ENCODE measurements around the gene COL9A3. TPM values are rescaled to one million over a fixed set of nuclear protein-coding genes. Genes with fewer than 3 reads are reported as not detected.

Gene COL9A3
- total and polyA plus RNA-seq, 2 of the 8 experiments (the other 6 are each of a cell fraction or from before 2014, with no cell fraction given) = 21.7 to 80.1 TPM

DNA sequence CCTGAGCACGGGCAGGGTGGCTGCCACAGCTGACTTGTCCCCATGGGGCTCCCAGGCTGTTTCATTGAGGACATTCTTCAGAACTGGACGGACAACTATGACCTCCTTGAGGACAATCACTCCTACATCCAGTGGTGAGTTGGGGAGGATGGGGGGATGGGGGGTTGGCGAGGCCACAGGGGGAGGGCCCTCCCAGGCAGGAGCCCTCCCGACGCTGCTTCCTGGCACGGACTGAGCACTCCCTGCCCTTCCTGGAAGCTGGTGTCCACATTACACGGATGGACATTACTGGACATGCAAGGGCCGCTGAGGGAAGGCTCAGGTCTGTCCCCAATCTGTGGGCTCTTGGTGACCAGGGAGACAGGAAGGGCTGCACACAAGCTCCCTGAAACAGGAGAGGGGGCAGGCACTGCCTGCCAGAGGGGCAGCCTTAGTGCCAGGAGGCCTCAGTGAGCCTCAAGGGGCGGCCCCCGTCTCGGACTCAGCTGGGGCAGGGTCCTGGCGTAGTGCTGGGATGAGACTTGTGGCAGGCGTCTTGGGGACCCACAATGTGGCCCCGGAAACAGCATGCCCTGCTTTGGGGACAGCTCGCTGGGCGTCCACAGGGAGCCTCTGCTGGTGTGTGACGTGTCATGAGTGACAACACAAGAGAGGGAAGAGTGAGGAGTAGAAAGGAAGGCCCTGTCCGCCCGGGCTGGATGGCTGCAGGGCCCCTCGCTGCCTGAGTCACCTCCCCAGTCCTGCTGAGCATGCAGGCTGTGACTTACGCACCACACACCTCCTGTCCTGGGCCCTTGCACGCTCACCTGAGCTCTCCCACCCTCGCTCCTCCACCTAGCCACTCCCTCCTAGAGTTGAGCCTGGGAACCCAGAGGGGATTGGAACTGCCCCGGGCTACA, 7.1 kb upstream of the COL9A3 start:
- Histone ChIP-seq H3K14ac (ENCODE audit: insufficient read length) (no peak overlapping the region), H3K23ac (ENCODE audit: insufficient read length) (no peak overlapping the region), H2BK15ac (ENCODE audit: low read length) (no peak overlapping the region), H2BK20ac (ENCODE audit: low read length) (no peak overlapping the region), H3K18ac (ENCODE audit: extremely low read depth, low read length) (no peak overlapping the region), H3K4me1 (replicated peaks in 1 of 4; ENCODE audit: control insufficient read depth in 3 of 4, insufficient read depth in 4 of 4, low read length in 3 of 4) (peaks cover 0 to 8% (median 8%) of the 10 kb centered on the region in 4 experiments; a peak in 6 of 7 replicates), H2BK120ac (replicated peaks; ENCODE audit: low read depth, low read length) (no peak overlapping the region), H3K56ac (replicated peaks; ENCODE audit: insufficient read length, low read depth, low read length) (no peak overlapping the region), H2BK5ac (ENCODE audit: low read depth, low read length) (no peak overlapping the region; the same call in 1 of the 2 replicates), H4K8ac (ENCODE audit: extremely low read depth, insufficient read depth, low read length) (peak overlapping the region; percentile 51; the same call in 1 of the 2 replicates), H2AK5ac (ENCODE audit: low read depth, low read length) (no peak overlapping the region), H3K27ac (ENCODE audit: low read depth, low read length) (no peak overlapping the region), H4K5ac (ENCODE audit: insufficient read length, low read depth, low read length) (no peak overlapping the region), H3K9me3 (ENCODE audit: insufficient read depth in 2 of 2, low read depth in 1 of 2, low read length in 1 of 2) (no peaks in the 10 kb centered on the region), H3K79me1 (ENCODE audit: low read depth, low read length) (peaks cover 6% of the 10 kb centered on the region; the same call in 1 of the 2 replicates), H2AFZ (ENCODE audit: low read length) (no peak overlapping the region), H4K20me1 (replicated peaks in 1 of 2; ENCODE audit: control insufficient read depth in 1 of 2, insufficient read depth in 2 of 2, low read length in 2 of 2) (peaks cover 6 to 21% of the 10 kb centered on the region in 2 experiments), H3K4ac (replicated peaks; ENCODE audit: insufficient read length, low read depth, low read length) (no peak overlapping the region), H3K79me2 (ENCODE audit: control insufficient read depth in 1 of 2, insufficient read depth in 2 of 2, low read length in 2 of 2) (no peaks in the 10 kb centered on the region), H4K91ac (replicated peaks; ENCODE audit: insufficient read length, low read length) (no peak overlapping the region), H3K4me2 (ENCODE audit: insufficient read depth in 1 of 2, low read depth in 2 of 2, low read length in 2 of 2) (no peak overlapping the region), H3K36me3 (ENCODE audit: control insufficient read depth in 2 of 4, insufficient read depth in 4 of 4, low read length in 3 of 4) (peaks cover 0 to 20% (median 9%) of the 10 kb centered on the region in 4 experiments; a peak in 4 of 8 replicates), H3K9ac (replicated peaks in 1 of 4; ENCODE audit: extremely low read depth in 1 of 4, low read depth in 3 of 4, low read length in 3 of 4) (no peak overlapping the region), H3K4me3 (ENCODE audit: extremely low read depth in 1 of 4, insufficient read depth in 2 of 4, low read depth in 3 of 4, low read length in 4 of 4) (no peak overlapping the region), H2BK12ac (ENCODE audit: low read depth, low read length) (no peak overlapping the region), H3K27me3 (replicated peaks in 1 of 4; ENCODE audit: control insufficient read depth in 3 of 4, extremely low read depth in 1 of 4, insufficient read depth in 3 of 4, low read length in 3 of 4) (no peaks in the 10 kb centered on the region; a peak in 1 of 7 replicates), H3K23me2 (ENCODE audit: low read depth, low read length) (peaks cover 6% of the 10 kb centered on the region; the same call in 1 of the 2 replicates)
- CTCF ChIA-PET (ENCODE audit: partially characterized antibody) = interaction anchor here (0.7 to 3.1 kb wide), 14 partner anchors 13 to 159 kb away, joined by 3 to 23 read pairs (median 6); partner anchors contain the start of gene NTSR1
- POLR2A ChIA-PET (ENCODE audit: partially characterized antibody) = interaction anchor here (0.5 to 1.3 kb wide), 2 partner anchors 18 to 22 kb away, joined by 3 read pairs; no protein-coding TSS in a partner anchor
- 89% methylated on average over 23 of the region's 24 CpGs; no CpG with 5 or more reads in 1 of the 2 experiments for WGBS, 2 experiments (ENCODE audit: extremely low coverage in 1 of 2, insufficient coverage in 1 of 2, insufficient read length in 1 of 2, insufficient replicate concordance in 2 of 2, low coverage in 1 of 2, low lambda C conversion rate in 2 of 2, missing lambda C conversion rate in 1 of 2)
- DNase-seq (ENCODE audit: low read depth in 1 of 2, low spot score in 2 of 2) (no peak), FAIRE-seq (no peak)
- no peak for TF ChIP-seq PHF8 (conservative IDR thresholded peaks at IDR 0.05; ENCODE audit: low read depth, low read length)
- no peak for TF ChIP-seq SP2 (IDR thresholded peaks at IDR 0.05; ENCODE audit: low read length)
- TF ChIP-seq RAD21 (IDR thresholded peaks at IDR 0.05 in 1 of 2, conservative IDR thresholded peaks at IDR 0.05 in 1 of 2; ENCODE audit: low read depth in 2 of 2, low read length in 2 of 2) = no peak
- no peak for TF ChIP-seq SUZ12 (IDR thresholded peaks at IDR 0.05; ENCODE audit: low read length)
- no peak for TF ChIP-seq FOSL1 (IDR thresholded peaks at IDR 0.05; ENCODE audit: insufficient read depth, low read depth, low read length)
- no peak for TF ChIP-seq ASH2L (IDR thresholded peaks at IDR 0.05; ENCODE audit: low read length)
- TF ChIP-seq TAF1 (IDR thresholded peaks at IDR 0.05; ENCODE audit: low read depth, low read length) = no peak

Data from H1 (cell line).